IPS-20b (cell line): Measurements from ENCODE around the gene F2RL1.
"Not testable (repeated sequence)": the region's sequence is repeated elsewhere in the genome, so short reads cannot be mapped to it uniquely, and the experiment has no call there.

Source experiments
- H3K27ac ChIP-seq: one replicate; pipeline ENCODE4 v1.5.1; 2013; ENCODE audit warnings: low read length
- H3K27me3 ChIP-seq: 2 replicates; pipeline ENCODE4 v1.6.1; 2013; ENCODE audit warnings: mild to moderate bottlenecking, low read length, inconsistent platforms; ENCODE audit not compliant: insufficient read depth
- H3K36me3 ChIP-seq: 2 replicates; pipeline ENCODE4 v1.6.1; 2013; ENCODE audit warnings: low read depth, mild to moderate bottlenecking, inconsistent platforms, low read length, moderate library complexity; ENCODE audit not compliant: insufficient read depth
- H3K4me1 ChIP-seq: 2 replicates; pipeline ENCODE4 v1.6.1; 2013; ENCODE audit warnings: mild to moderate bottlenecking, control low read depth, inconsistent platforms, low read length, moderate library complexity; ENCODE audit not compliant: insufficient read depth
- H3K4me3 ChIP-seq: 2 replicates; pipeline ENCODE4 v1.5.1; 2013; ENCODE audit warnings: mild to moderate bottlenecking, low read length, inconsistent platforms
- H3K9ac ChIP-seq: 2 replicates; pipeline ENCODE4 v1.6.1; 2013; ENCODE audit warnings: low read depth, mild to moderate bottlenecking, inconsistent platforms, low read length, moderate library complexity
- H3K9me3 ChIP-seq: 2 replicates; pipeline ENCODE4 v1.6.1; 2013; ENCODE audit warnings: mild to moderate bottlenecking, low read depth, low read length, inconsistent platforms; ENCODE audit not compliant: insufficient read depth

Gene F2RL1

GRCh38 chr5:76826416-76826815 lies 7.6 kb downstream of the F2RL1 start:
- not testable (repeated sequence) for H3K9ac ChIP-seq, H3K9me3 ChIP-seq, H3K27ac ChIP-seq, H3K27me3 ChIP-seq, H3K4me3 ChIP-seq, H3K4me1 ChIP-seq, H3K36me3 ChIP-seq

- no peaks in the 10 kb centered on the region for H3K9me3 ChIP-seq
- no peak overlapping the region for H3K27ac ChIP-seq
- H3K27me3 ChIP-seq: no peaks in the 10 kb centered on the region
- no peak overlapping the region for H3K9ac ChIP-seq
- peaks cover 5% of the 10 kb centered on the region; the same call in 1 of the 2 replicates for H3K4me1 ChIP-seq
- H3K4me3 ChIP-seq: no peak overlapping the region
- peaks cover 22% of the 10 kb centered on the region for H3K36me3 ChIP-seq
Observed at GRCh38 chr5:76831110-76831452, 12.3 kb downstream of the F2RL1 start.

- Histone ChIP-seq H3K9ac (no peak overlapping the region), H3K27me3 (peaks cover 4% of the 10 kb centered on the region; the same call in 1 of the 2 replicates), H3K4me1 (peaks cover 3% of the 10 kb centered on the region; the same call in 1 of the 2 replicates), H3K36me3 (peaks cover 22% of the 10 kb centered on the region), H3K27ac (no peak overlapping the region), H3K4me3 (no peak overlapping the region), H3K9me3 (no peaks in the 10 kb centered on the region)
Observed at GRCh38 chr5:76836181-76836580, 17.4 kb downstream of the F2RL1 start.

- Histone ChIP-seq H3K36me3 (peaks cover 22% of the 10 kb centered on the region), H3K27me3 (peaks cover 4% of the 10 kb centered on the region; the same call in 1 of the 2 replicates), H3K27ac (no peak overlapping the region), H3K4me1 (peaks cover 2% of the 10 kb centered on the region; the same call in 1 of the 2 replicates), H3K4me3 (no peak overlapping the region), H3K9me3 (no peaks in the 10 kb centered on the region), H3K9ac (no peak overlapping the region)
Observed at GRCh38 chr5:76836585-76836984, 17.8 kb downstream of the F2RL1 start.

- H3K36me3 ChIP-seq: peaks cover 9% of the 10 kb centered on the region
- peaks cover 2% of the 10 kb centered on the region; the same call in 1 of the 2 replicates for H3K4me1 ChIP-seq
- H3K27ac ChIP-seq: no peak overlapping the region
- no peak overlapping the region for H3K9ac ChIP-seq
- H3K4me3 ChIP-seq: no peak overlapping the region
- H3K27me3 ChIP-seq: peaks cover 4% of the 10 kb centered on the region; the same call in 1 of the 2 replicates
- H3K9me3 ChIP-seq: no peaks in the 10 kb centered on the region
Observed at GRCh38 chr5:76838481-76839261, 19.8 kb downstream of the F2RL1 start.

GRCh38 chr5:76841361-76841760 lies 22.5 kb downstream of the F2RL1 start:
- H3K9ac ChIP-seq: no peak overlapping the region

GRCh38 chr5:76845890-76846289 lies 27.1 kb downstream of the F2RL1 start:
- Histone ChIP-seq H3K27me3 (no peaks in the 10 kb centered on the region), H3K9me3 (no peaks in the 10 kb centered on the region), H3K36me3 (no peaks in the 10 kb centered on the region), H3K4me3 (no peak overlapping the region), H3K9ac (no peak overlapping the region), H3K27ac (no peak overlapping the region), H3K4me1 (no peaks in the 10 kb centered on the region)

More at GRCh38 chr5:76841361-76841760, 22.5 kb downstream of the F2RL1 start:
- H3K36me3 ChIP-seq: no peaks in the 10 kb centered on the region
- H3K27ac ChIP-seq: no peak overlapping the region
- peaks cover 4% of the 10 kb centered on the region; the same call in 1 of the 2 replicates for H3K27me3 ChIP-seq
- H3K4me3 ChIP-seq: no peak overlapping the region
- H3K9me3 ChIP-seq: no peaks in the 10 kb centered on the region
- H3K4me1 ChIP-seq: peaks cover 2% of the 10 kb centered on the region; the same call in 1 of the 2 replicates

- no peaks in the 10 kb centered on the region for H3K27me3 ChIP-seq
- H3K4me3 ChIP-seq: no peak within 1 kb of the TSS
- no peaks in the 10 kb centered on the region for H3K36me3 ChIP-seq
- no peak within 1 kb of the TSS for H3K9ac ChIP-seq
- H3K9me3 ChIP-seq: peaks cover 2% of the 10 kb centered on the region; the same call in 1 of the 2 replicates
- no peak within 1 kb of the TSS for H3K27ac ChIP-seq
- H3K4me1 ChIP-seq: no peaks in the 10 kb centered on the region
Observed at GRCh38 chr5:76849419-76850291, 30.8 kb downstream of the F2RL1 start, which contains the start of gene S100Z. S100Z (plus strand) TSS chr5:76850014; CDS start chr5:76875360, 25,346 bp downstream.

GRCh38 chr5:76850543-76851145 lies 31.8 kb downstream of the F2RL1 start:
- Histone ChIP-seq H3K36me3 (no peaks in the 10 kb centered on the region), H3K4me1 (no peaks in the 10 kb centered on the region), H3K4me3 (no peak overlapping the region), H3K27me3 (no peaks in the 10 kb centered on the region), H3K27ac (no peak overlapping the region), H3K9me3 (peaks cover 9% of the 10 kb centered on the region), H3K9ac (no peak overlapping the region)

GRCh38 chr5:76851728-76852369 lies 33.0 kb downstream of the F2RL1 start:
- Histone ChIP-seq H3K27me3 (no peaks in the 10 kb centered on the region), H3K4me1 (no peaks in the 10 kb centered on the region), H3K27ac (no peak overlapping the region), H3K36me3 (no peaks in the 10 kb centered on the region), H3K4me3 (no peak overlapping the region), H3K9ac (no peak overlapping the region), H3K9me3 (peaks cover 9% of the 10 kb centered on the region)

- Histone ChIP-seq H3K27me3 (no peaks in the 10 kb centered on the region), H3K9me3 (peaks cover 9% of the 10 kb centered on the region), H3K9ac (no peak overlapping the region), H3K27ac (no peak overlapping the region), H3K4me1 (no peaks in the 10 kb centered on the region), H3K4me3 (no peak overlapping the region), H3K36me3 (no peaks in the 10 kb centered on the region)
Observed at GRCh38 chr5:76852772-76853171, 33.9 kb downstream of the F2RL1 start.
